NCI-H1105 (cell line): ENCODE results near the gene FAM209A.
"Not testable (repeated sequence)": the region's sequence is repeated elsewhere in the genome, so short reads cannot be mapped to it uniquely, and the experiment has no call there.

Source experiments
- DNase-seq: peaks from one replicate; lab custom pipeline; 2025; lab: John Stamatoyannopoulos, UW

Gene FAM209A

GRCh38 chr20:56524444-56524843 is at the start of gene FAM209A:
Gene FAM209A (plus strand): TSS chr20:56524744. CDS start chr20:56524809, 65 bp downstream.
- not testable (repeated sequence) for DNase-seq

GRCh38 chr20:56483970-56484369 is 40.6 kb upstream of the FAM209A start:
- DNase-seq = no peak

GRCh38 chr20:56487216-56487615 is 37.3 kb upstream of the FAM209A start:
- no peak for DNase-seq

GRCh38 chr20:56488566-56488965 is 36.0 kb upstream of the FAM209A start:
- no peak for DNase-seq

- no peak for DNase-seq
These were observed 23.4 kb upstream of the FAM209A start for GRCh38 chr20:56501116-56501515.

GRCh38 chr20:56503916-56504315 is 20.6 kb upstream of the FAM209A start:
- no peak for DNase-seq

- DNase-seq = no peak
These were observed 20.1 kb upstream of the FAM209A start for GRCh38 chr20:56504373-56505005.

GRCh38 chr20:56506103-56506502 is 18.4 kb upstream of the FAM209A start:
- no peak for DNase-seq

GRCh38 chr20:56511926-56512325 is 12.6 kb upstream of the FAM209A start:
- DNase-seq = no peak

GRCh38 chr20:56513161-56514150 is 11.1 kb upstream of the FAM209A start:
- no peak for DNase-seq

- DNase-seq = no peak
These were observed 7.9 kb upstream of the FAM209A start for GRCh38 chr20:56516631-56517030.

- no peak for DNase-seq
These were observed 7.3 kb upstream of the FAM209A start for GRCh38 chr20:56517211-56517610.

GRCh38 chr20:56517641-56518040 is 6.9 kb upstream of the FAM209A start:
- DNase-seq = no peak

- no peak for DNase-seq
These were observed 6.4 kb upstream of the FAM209A start for GRCh38 chr20:56518126-56518525.

GRCh38 chr20:56518721-56519398 is 5.7 kb upstream of the FAM209A start:
- no peak for DNase-seq

- DNase-seq = no peak
These were observed 5.0 kb upstream of the FAM209A start for GRCh38 chr20:56519551-56519950.

- no peak for DNase-seq
These were observed 4.4 kb upstream of the FAM209A start for GRCh38 chr20:56520180-56520579.

- DNase-seq = not testable (repeated sequence)
These were observed 3.7 kb upstream of the FAM209A start for GRCh38 chr20:56520746-56521354.

GRCh38 chr20:56522311-56522710 is 2.2 kb upstream of the FAM209A start:
- no peak for DNase-seq

GRCh38 chr20:56527521-56527920 is 3.0 kb downstream of the FAM209A start:
- no peak for DNase-seq

GRCh38 chr20:56532946-56533345 is 8.4 kb downstream of the FAM209A start, which contains the start of gene FAM209B:
Gene FAM209B (plus strand): TSS chr20:56533246. CDS start chr20:56533342, 96 bp downstream.
- not testable (repeated sequence) for DNase-seq

GRCh38 chr20:56537997-56538396 is 13.5 kb downstream of the FAM209A start:
- no peak for DNase-seq
